GM19238 (cell line): ENCODE data around the gene MAIP1.
"Not testable (repeated sequence)": the region's sequence is repeated elsewhere in the genome, so short reads cannot be mapped to it uniquely, and the experiment has no call there.

ENCODE experiments used
- DNase-seq: peaks from one replicate; pipeline ENCODE4 v3.0.0; 2011; ENCODE audit warnings: low spot score; ENCODE audit not compliant: insufficient read length

The MAIP1 gene, protein sequence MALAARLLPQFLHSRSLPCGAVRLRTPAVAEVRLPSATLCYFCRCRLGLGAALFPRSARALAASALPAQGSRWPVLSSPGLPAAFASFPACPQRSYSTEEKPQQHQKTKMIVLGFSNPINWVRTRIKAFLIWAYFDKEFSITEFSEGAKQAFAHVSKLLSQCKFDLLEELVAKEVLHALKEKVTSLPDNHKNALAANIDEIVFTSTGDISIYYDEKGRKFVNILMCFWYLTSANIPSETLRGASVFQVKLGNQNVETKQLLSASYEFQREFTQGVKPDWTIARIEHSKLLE

DNA sequence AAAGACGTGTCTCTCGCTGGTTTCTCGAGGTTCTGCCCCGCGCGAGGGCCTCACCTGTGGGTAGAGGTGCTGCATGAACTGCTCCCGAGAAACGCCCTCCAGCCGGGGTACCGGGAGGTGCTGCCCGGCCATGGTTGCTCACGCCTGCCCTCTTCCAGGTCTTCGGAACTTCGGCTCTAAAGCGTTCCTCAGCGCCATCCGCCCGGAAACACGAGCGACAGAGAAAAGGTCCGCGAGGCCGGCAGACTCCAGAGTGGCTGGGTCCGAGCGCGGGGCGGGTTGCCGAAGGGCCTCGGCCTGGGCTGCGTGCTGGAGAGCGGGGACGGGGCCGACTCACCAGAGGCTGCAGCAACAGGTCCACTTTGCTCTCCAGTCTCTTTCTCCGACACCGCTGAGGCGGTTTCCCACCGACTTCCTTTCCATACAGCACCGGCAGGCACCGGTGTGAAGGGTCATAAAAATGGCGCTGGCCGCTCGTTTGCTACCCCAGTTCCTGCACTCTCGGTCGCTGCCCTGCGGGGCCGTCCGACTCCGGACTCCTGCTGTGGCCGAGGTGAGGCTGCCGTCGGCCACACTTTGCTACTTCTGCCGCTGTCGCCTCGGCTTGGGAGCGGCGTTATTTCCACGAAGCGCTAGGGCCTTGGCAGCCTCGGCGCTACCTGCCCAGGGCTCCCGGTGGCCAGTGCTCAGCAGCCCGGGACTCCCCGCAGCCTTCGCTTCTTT lies at the start of gene MAIP1, which contains the start of gene TYW5:
MAIP1 (plus strand) TSS at position 244 of the 723 bp plus-strand sequence; CDS start at position 461, 217 bp downstream.
TYW5 (minus strand) TSS at position 153 of the 723 bp plus-strand sequence; CDS start at position 132, 21 bp downstream.
- peak; percentile 74 for DNase-seq

DNA sequence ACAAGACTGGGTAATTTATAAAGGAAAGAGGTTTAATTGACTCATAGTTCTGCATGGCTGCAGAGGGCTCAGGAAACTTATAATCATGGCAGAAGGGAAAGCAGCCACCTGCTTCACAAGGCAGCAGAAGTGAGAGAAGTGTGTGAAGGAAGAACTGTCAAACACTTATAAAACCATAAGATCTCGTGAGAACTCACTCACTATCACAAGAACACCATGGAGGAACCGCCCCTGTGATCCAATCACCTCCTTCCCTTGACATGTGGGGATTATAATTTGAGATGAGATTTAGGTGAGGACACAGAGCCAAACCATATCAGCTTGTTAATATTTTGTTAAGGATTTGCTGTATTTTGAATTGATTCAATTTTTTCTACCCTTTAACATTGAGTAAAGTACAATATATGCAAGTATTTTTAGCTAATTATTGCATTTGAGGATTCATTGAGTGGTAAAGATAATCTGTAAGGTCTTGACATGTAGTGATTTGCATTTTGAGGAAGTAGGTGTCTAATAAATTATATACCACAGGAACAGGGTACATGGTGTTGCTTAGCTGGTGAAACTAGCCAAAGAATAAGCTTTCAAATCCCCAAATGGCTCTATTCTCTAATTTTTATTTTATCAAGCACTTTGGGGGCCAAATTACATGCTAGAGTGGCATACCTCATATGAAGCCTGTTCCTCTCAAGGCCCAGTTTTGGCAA lies 48.2 kb upstream of the MAIP1 start:
- DNase-seq, result no peak

DNA sequence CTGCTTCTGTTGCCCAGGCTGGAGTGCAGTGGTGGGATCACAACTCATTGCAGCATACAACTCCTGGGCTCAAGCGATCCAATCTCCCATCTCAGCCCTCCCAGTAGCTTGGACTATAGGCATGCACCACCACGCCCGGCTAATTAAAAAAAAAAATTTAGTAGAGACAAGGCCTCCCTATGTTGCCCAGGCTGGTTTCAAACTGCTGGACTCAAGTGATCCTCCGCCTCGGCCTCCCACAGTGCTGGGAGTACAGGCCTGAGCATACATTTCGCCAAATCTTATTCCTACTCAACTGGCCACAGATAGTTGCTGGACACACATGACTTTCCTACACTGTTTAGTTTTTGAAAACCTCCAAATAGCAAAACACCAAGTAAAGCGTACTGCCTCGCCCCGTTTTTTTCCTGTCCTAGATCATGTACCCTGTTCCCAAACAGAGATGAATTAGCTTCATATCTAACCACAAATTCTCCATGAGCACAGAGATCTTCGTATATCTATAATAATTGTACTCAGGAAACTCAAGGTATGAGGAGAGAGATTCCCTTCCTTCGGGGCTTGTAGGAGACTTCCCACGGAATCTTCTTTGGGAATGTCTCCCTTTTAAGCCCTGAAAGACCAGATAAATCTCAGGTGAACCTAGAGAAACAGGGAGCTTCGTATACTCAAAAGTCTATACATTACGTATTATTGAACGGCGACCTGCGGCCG lies 44.9 kb upstream of the MAIP1 start:
- DNase-seq, result no peak

DNA sequence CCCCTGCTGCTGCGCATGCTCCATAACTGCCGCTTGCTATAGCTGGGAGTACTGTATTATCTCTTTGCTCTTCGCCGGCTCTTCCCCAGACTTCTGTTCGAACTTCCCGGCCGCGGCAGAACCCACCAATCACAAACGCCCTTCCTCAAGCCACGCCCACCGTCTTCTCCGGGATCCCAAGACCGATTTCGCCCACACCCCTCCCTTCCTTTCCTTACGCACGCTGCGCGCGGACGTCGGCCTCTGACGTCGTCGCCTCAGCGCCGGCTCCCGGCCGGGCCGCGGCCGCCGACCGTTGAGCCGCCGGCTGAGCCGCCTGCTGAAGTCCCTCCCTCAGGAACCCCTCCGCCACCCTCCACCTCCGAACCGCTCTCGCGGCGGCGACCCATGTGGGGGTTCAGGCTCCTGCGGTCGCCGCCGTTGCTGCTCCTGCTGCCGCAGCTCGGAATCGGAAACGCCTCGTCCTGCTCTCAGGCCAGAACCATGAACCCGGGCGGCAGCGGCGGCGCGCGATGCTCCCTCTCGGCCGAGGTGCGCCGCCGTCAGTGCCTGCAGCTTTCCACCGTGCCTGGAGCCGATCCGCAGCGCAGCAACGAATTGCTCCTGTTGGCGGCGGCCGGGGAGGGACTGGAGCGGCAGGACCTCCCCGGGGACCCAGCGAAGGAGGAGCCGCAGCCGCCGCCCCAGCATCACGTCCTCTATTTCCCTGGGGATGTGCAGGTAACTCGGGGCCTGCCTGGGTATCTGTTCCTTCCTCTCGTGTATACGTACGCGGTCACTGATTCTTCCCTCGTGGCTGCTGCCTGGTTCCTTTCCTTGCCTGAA lies 44.1 kb upstream of the MAIP1 start, which contains the start of gene C2orf69:
C2orf69 (plus strand) TSS at position 242 of the 825 bp plus-strand sequence; CDS start at position 388, 146 bp downstream.
- DNase-seq, result peak; percentile 66

DNA sequence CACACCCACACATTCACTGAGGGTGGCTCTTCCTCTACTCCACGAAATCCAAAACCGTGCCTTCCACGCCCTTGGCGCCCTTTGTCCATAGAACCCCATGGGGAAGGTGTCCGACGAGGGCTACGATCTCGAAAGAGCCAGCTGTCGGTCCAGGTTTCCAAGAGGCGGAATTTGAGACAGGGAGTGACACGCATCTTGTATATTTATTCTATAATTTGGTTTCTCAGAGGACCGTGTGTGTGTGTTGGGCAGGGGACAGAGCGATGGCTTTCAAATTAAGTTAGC lies 43.6 kb upstream of the MAIP1 start:
- no peak for DNase-seq

DNA sequence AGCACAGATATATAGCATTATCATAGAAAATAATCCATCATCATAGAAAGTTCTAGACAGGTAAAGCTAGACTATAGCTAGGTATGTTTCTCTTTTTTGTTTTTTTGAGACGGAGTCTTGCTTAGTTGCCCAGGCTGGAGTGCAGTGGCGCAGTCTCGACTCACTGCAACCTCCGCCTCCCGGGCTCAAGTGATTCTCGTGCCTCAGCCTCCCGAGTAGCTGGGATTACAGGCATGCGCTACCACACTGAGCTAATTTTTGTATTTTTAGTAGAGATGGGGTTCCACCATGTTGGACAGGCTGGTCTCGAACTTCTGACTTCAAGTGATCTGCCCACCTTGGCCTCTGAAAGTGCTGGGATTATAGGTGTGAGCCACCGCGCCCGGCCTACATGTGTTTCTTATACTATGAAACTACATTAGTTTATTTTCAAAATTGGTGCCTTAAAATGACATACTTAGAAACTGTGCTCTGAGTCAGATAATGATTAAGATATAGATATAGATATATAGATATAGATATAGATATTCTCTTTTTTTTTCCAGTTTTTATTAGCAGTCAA lies 42.7 kb upstream of the MAIP1 start:
- DNase-seq, result not testable (repeated sequence)

DNA sequence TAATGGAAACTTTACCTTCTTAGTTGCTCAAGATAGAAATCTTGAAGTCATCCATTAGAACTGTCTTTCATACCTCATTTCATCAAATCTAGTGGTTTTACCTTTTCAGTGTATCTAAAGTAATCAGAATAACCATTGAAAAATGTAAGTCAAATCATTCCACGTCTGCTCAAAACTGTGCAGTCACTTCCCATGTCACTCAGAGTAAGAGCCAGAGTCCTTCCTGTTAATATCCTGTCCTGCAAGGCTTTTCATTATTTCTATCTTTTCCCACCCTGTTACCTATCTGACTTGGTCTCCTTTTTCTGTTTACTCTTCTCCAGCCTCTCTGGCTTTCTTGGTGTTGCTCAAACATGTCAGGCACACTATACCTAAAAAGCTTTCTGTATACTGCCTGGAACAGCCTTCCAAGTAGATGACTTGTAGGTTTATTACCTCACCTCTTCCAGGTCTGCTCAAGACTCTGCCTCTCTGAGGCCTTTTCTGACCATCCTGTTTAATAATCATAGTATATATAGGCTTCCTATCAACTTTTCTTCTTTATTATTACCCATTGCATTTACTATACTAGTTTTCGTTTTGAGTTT lies 40.9 kb upstream of the MAIP1 start:
- DNase-seq, result no peak

DNA sequence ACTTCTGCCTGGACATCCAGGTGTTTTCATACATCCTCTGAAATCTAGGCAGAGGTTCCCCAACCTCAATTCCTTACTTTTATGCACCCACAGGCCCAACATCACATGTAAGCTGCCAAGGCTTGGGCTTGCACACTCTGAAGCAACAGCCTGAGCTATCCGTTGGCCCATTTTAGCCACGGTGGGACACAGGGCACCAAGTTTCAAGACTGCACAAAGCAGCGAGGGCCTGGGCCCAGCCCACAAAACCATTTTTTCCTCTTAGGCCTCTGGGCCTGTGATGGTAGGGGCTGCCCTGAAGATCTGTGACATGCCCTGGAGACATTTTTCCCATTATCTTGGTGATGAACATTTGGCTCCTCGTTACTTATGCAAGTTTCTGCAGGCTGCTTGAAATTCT lies 38.4 kb upstream of the MAIP1 start:
- DNase-seq, result no peak

DNA sequence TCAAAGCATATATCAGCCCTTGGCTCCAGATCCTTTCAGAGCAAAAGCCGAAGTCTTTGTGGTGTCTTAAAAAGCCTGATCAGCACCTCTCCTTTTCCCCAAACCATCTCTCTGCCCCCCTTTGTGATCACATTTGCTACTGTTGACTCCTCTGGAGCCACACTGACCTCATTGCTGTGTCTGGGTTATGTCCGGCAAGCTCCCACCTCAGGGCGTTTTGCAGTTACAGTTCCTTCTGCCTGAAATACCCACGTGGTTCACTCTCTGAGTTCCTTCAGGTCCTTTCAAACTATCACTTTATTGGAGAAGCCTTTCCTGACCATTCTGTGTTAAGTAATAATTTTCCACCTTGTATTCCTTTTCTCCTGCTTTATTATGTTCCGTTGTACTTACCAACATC lies 32.5 kb upstream of the MAIP1 start:
- DNase-seq, result no peak

DNA sequence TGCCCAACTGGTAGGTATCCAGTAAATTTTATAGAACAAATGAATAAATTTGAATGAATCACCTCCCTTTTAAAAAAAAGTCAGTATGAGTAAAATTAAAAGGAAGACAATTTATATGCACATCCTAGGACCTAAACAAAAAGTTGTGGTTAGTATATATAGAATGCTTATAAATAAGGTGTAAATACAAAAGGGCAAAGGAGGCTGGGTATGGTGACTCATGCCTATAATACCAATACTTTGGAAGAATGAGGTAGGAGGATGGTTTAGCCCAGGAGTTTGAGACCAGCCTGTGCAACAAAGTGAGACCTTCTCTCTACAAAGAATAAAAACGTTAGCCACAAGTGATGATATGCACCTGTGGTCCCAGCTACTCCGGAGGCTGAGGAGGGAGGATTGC lies 31.5 kb upstream of the MAIP1 start:
- DNase-seq, result no peak

DNA sequence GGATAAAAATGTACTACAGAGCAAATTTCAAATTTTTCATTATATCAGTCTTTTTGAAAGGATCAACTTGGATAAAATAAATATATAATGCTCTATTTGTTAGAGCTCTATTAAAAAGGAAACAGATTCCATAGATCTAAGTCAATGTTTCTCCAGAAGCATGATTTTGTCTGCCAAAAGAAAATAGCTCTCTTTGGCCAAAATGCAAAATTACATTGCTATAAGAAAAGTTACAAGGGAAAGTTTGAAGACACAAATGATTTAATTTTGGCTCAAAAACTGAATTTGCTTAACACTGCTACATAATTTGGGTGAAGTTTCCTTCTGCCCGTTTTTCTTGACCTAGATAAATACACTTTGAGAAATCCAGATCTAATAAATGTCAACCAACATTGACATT lies 28.6 kb upstream of the MAIP1 start:
- no peak for DNase-seq

DNA sequence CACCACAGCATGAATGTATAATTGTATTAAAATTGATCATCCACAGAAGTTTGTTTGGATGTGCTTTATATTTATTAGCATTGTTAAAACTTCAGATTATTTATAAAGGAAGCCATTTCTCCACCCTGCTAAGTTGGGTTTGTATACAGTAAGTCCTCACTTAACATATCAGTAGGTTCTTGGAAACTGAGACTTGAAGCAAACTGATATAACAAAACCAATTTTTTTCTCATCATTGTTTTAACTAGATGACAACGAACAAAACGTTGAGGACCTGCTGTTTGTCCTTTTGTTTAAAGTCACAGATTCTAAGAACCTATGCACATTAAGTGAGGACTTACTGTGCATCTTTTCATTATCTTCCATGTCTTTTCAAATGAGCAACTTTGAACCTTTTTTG lies 27.2 kb upstream of the MAIP1 start:
- no peak for DNase-seq

DNA sequence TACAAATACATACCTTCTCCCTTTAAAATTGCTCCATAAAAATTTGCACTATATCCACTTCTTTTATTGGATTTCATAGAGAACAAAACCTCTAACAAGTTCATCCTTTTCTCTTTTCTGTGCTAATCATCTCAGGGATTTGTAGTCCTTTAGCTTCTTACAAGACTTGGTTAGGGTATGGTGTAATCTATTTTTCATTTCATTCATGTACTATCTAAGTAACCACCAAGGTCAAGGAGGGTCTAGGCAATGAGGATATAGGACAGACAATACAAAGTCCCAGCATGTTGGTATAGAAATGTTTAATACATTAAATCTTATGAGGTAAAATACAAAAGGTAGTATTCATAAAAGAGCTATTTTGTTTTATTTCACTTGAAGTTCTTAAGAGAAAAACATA lies 26.8 kb upstream of the MAIP1 start:
- no peak for DNase-seq

DNA sequence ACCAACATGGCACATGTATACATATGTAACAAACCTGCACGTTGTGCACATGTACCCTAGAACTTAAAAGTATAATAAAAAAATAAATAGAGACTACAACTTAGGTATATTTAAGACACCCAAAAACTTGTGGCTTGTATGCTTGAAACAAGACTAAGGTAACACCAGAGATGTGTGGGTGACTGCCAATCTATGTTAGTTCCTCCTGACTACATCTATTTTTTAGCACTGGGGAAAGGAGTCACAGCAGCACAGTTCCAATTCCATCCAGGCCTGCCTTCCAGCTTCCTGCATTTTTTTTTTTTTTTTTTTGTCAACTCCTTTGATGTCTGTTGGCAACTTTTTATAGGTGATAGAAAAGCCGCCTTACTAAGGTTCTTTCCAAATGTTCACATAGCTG lies 26.1 kb upstream of the MAIP1 start:
- DNase-seq, result no peak

DNA sequence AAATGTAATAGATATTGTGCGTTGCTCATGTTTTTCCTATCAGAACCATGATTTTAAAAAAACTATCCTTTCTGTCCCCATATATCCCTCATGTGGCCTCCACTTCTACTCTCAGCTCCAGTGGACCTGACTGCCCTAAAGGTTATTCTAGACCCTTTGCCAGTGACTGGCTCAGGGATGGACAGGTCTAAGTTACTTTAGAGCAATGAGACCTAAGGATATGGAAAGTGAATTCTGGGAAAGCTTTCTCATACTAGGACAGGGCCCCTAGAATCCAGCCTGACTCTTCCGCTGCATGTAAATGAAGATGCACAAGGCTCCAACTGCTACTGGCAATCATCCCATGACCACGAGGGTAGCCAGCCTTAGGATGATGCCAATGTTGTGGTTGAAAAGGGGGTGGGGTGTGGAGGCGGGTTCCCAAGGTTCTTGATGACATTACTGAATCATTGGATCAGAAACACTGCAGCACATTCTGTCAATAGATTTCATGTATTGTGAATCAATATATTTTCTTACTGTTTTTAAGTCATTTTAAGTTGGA lies 23.0 kb upstream of the MAIP1 start:
- DNase-seq, result no peak

DNA sequence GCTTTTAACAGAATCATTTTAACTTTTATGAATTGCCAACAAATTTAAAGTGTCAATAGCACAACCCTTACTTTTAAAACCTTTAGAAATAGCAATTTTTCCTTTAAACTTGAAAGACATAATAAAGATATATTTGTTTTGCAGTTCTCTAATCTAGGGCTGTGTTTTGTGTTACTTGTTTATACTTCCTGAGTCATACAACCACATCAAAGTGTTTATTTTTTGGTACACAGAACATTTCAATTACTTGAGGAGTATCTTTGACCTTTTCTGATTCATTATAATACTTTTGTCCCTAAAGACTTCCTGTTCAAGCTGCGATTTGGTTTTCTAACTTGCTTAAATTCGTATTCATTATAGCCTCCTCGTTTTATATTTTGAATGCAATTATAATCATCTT lies 21.9 kb upstream of the MAIP1 start:
- DNase-seq, result no peak

DNA sequence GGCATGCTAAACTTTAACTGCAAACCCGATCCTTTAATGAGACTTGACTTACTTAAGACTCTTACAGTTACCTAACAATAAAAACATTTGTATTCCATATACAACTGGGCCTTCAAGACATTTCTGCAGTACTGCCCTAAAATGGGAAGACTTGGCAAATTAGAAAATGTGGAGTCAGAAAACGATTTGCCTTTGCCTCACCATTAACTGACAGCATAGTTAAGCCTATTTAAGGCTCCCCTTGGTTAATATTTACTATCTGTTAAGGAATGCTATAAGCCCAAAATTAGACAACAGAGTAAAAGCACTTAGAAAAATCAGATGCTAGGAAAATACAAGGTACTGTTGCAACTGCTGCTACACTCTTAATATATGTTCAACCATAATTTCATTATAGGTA lies 18.8 kb upstream of the MAIP1 start:
- DNase-seq, result no peak

DNA sequence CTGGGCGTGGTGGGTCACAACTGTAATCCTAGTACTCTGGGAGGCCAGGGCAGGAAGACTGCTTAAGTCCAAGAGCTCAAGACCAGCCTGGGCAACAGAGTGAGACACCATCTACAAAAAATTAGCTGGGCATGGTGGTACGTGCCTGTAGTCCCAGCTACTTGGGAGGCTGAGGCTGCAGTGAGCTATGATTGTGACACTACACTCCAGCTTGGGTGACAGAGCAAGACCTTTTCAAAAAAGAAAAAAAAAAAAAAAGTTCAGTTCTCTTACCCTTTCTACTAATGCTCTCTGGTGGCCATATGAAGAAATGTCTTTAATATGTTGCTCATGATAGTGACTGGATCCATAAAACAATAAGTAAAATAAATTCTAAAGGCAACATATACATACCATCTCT lies 15.0 kb upstream of the MAIP1 start:
- DNase-seq, result no peak

DNA sequence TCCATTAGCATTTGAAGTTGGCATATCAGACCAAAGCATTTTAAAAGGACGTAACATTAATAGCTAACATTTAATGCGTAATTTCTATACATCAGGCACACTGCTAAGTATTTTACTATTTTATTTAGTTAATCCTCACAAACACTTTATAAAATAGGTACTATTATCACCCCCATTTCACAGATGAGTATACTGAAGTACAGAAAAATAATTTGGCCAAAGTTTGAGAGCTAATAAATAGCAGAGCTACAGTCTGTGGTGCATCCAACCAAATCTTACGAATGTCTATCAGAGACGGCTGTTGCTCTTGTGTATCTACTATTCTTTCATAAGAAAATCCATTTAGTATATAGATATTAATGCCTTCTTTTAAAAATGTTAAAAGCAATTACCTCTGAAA lies 12.0 kb upstream of the MAIP1 start:
- DNase-seq, result no peak

DNA sequence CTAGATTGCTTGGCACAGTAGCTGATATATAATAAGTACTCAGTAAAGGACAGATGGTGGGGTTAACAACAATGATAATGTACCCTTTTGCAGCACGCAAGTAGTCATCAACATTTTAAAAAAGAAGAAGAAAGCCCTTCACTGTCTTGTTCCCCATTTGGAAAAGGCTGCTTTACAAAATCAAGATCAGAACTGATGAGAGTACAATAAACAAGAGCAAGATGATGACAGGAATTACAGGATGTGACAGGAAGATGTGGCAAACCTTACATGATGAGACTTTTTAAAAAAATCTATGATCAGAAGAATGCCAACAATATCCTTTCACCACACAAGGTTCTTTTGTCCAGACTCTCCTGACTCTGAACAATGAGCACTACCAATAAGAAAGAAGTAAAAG lies 9.2 kb upstream of the MAIP1 start:
- no peak for DNase-seq
